ENCODE results near the gene AMOTL1.

AMOTL1 gene

GRCh38 chr11:94739331-94739730 is 28.8 kb upstream of the AMOTL1 start:
- H3K4me3 ChIP-seq: no peak overlapping the region
- no peak overlapping the region for H3K9ac ChIP-seq (ENCODE audit: insufficient read length)
- no peak for TF ChIP-seq EZH2 (IDR thresholded peaks at IDR 0.05)
- TF ChIP-seq POLR2AphosphoS5 (IDR thresholded peaks at IDR 0.05; ENCODE audit: borderline replicate concordance, low read depth, low read length): no peak
- no peak for TF ChIP-seq FOXP2 (optimal IDR thresholded peaks at IDR 0.05; ENCODE audit: control extremely low read depth, extremely low read length, insufficient read depth)
- no peaks in the 10 kb centered on the region for H3K9me3 ChIP-seq (ENCODE audit: low read depth, low read length)
- no peak for DNase-seq (ENCODE audit: low read depth, low spot score)
- H3K27ac ChIP-seq: no peak overlapping the region
- H3K36me3 ChIP-seq (ENCODE audit: insufficient read depth, low read length): no peaks in the 10 kb centered on the region

GRCh38 chr11:94740083-94741021 is 27.8 kb upstream of the AMOTL1 start:
- peak overlapping the region; percentile 75 for H3K9ac ChIP-seq (ENCODE audit: insufficient read length)
- H3K36me3 ChIP-seq (ENCODE audit: insufficient read depth, low read length): no peaks in the 10 kb centered on the region
- DNase-seq (ENCODE audit: low read depth, low spot score): no peak
- no peaks in the 10 kb centered on the region for H3K9me3 ChIP-seq (ENCODE audit: low read depth, low read length)
- no peak overlapping the region for H3K27ac ChIP-seq
- no peak for TF ChIP-seq FOXP2 (optimal IDR thresholded peaks at IDR 0.05; ENCODE audit: control extremely low read depth, extremely low read length, insufficient read depth)
- no peak for TF ChIP-seq POLR2AphosphoS5 (IDR thresholded peaks at IDR 0.05; ENCODE audit: borderline replicate concordance, low read depth, low read length)
- TF ChIP-seq EZH2 (IDR thresholded peaks at IDR 0.05): no peak
- peak overlapping the region; percentile 94 for H3K4me3 ChIP-seq

DNA sequence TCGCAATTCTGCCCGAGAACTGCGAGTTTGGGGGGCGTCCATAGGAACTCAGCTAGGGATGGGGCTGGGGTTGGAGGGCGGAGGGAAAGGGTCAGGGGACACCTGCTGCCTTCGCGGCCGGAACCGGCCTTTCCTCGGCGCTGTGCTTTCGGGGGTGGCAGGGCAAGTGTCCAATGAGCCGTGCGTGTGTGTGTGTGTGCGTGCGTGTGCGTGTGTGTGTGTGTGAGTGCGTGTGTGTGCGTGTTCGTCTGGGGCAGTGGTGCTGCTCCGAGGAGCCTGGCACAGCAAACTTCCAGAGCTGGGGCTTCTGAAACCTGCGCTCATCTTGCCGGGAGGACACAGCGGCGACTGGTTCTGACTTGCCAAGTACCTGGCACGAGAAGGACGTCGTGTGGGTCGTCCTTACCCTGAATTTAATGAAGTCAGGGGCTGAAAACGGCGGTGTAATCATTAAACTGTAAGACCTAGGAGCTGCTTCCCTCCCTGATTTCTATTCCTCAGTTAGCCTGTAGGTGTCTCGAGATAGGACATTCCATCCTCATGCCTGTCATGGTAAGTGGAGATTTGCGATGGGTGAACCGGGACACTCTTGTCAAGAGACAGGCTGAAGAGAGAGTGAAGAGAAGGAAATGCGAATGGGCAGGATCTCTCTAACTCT is 27.0 kb upstream of the AMOTL1 start:
- Histone ChIP-seq H3K4me3 (peak overlapping the region; percentile 94), H3K36me3 (ENCODE audit: insufficient read depth, low read length) (no peaks in the 10 kb centered on the region), H3K27ac (no peak overlapping the region), H3K9ac (ENCODE audit: insufficient read length) (peak overlapping the region; percentile 75), H3K9me3 (ENCODE audit: low read depth, low read length) (no peaks in the 10 kb centered on the region)
- no peak for TF ChIP-seq POLR2AphosphoS5 (IDR thresholded peaks at IDR 0.05; ENCODE audit: borderline replicate concordance, low read depth, low read length)
- TF ChIP-seq EZH2 (IDR thresholded peaks at IDR 0.05): no peak
- TF ChIP-seq FOXP2 (optimal IDR thresholded peaks at IDR 0.05; ENCODE audit: control extremely low read depth, extremely low read length, insufficient read depth): no peak
- DNase-seq (ENCODE audit: low read depth, low spot score): no peak

DNA sequence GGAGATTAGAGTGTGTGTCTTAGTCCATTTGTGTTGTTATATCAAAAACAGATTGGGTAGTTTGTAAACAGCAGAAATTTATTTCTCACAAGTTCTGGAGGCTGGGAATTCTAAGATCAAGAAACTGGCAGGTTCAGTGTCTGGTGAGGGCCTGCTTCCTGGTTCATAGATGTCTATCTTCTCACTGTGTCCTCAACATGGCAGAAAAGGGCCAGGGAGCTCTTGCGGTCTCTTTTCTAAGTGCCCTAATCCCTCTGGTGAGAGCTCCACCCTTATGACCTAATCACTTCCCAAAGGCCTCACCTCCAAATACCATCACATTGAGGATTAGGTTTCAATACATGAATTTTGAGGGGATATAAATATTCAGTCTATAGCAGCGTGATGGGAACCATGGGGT is 25.5 kb upstream of the AMOTL1 start:
- no peaks in the 10 kb centered on the region for H3K9me3 ChIP-seq (ENCODE audit: low read depth, low read length)
- no peak for DNase-seq (ENCODE audit: low read depth, low spot score)
- TF ChIP-seq POLR2AphosphoS5 (IDR thresholded peaks at IDR 0.05; ENCODE audit: borderline replicate concordance, low read depth, low read length): no peak
- TF ChIP-seq EZH2 (IDR thresholded peaks at IDR 0.05): no peak
- no peak for TF ChIP-seq FOXP2 (optimal IDR thresholded peaks at IDR 0.05; ENCODE audit: control extremely low read depth, extremely low read length, insufficient read depth)
- H3K27ac ChIP-seq: no peak overlapping the region
- no peak overlapping the region for H3K9ac ChIP-seq (ENCODE audit: insufficient read length)
- no peak overlapping the region for H3K4me3 ChIP-seq
- no peaks in the 10 kb centered on the region for H3K36me3 ChIP-seq (ENCODE audit: insufficient read depth, low read length)

GRCh38 chr11:94746721-94747120 is 21.4 kb upstream of the AMOTL1 start:
- H3K9ac ChIP-seq (ENCODE audit: insufficient read length): no peak overlapping the region
- no peak for DNase-seq (ENCODE audit: low read depth, low spot score)
- TF ChIP-seq POLR2AphosphoS5 (IDR thresholded peaks at IDR 0.05; ENCODE audit: borderline replicate concordance, low read depth, low read length): no peak
- no peak for TF ChIP-seq FOXP2 (optimal IDR thresholded peaks at IDR 0.05; ENCODE audit: control extremely low read depth, extremely low read length, insufficient read depth)
- no peak for TF ChIP-seq EZH2 (IDR thresholded peaks at IDR 0.05)
- no peaks in the 10 kb centered on the region for H3K36me3 ChIP-seq (ENCODE audit: insufficient read depth, low read length)
- no peak overlapping the region for H3K4me3 ChIP-seq
- H3K27ac ChIP-seq: no peak overlapping the region
- no peaks in the 10 kb centered on the region for H3K9me3 ChIP-seq (ENCODE audit: low read depth, low read length)

DNA sequence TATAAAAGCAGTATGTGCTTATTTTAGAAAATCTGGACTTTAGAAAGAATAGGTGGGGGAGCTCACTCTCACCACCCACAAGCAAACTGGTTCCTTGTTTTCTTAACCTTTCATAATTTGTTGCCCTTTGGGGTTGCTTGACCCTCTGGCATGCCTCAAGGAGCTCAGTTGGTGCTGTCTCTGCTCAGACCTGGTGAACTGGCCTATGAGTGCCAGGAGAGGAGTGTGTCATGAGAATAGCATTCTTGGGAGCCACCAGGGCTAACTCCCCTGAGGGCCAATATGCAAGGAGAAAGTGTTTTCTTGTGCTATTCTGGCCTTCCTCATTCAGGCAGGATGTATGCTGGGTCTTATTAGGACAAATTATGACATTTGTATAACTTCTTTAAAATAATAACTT is 21.0 kb upstream of the AMOTL1 start:
- Histone ChIP-seq H3K4me3 (no peak overlapping the region), H3K36me3 (ENCODE audit: insufficient read depth, low read length) (no peaks in the 10 kb centered on the region), H3K9me3 (ENCODE audit: low read depth, low read length) (no peaks in the 10 kb centered on the region), H3K27ac (no peak overlapping the region), H3K9ac (ENCODE audit: insufficient read length) (no peak overlapping the region)
- no peak for TF ChIP-seq POLR2AphosphoS5 (IDR thresholded peaks at IDR 0.05; ENCODE audit: borderline replicate concordance, low read depth, low read length)
- no peak for TF ChIP-seq EZH2 (IDR thresholded peaks at IDR 0.05)
- TF ChIP-seq FOXP2 (optimal IDR thresholded peaks at IDR 0.05; ENCODE audit: control extremely low read depth, extremely low read length, insufficient read depth): no peak
- no peak for DNase-seq (ENCODE audit: low read depth, low spot score)

GRCh38 chr11:94747601-94748041 is 20.5 kb upstream of the AMOTL1 start:
- TF ChIP-seq EZH2 (IDR thresholded peaks at IDR 0.05) (no peak), FOXP2 (optimal IDR thresholded peaks at IDR 0.05; ENCODE audit: control extremely low read depth, extremely low read length, insufficient read depth) (no peak), POLR2AphosphoS5 (IDR thresholded peaks at IDR 0.05; ENCODE audit: borderline replicate concordance, low read depth, low read length) (no peak)
- Histone ChIP-seq H3K36me3 (ENCODE audit: insufficient read depth, low read length) (no peaks in the 10 kb centered on the region), H3K9ac (ENCODE audit: insufficient read length) (no peak overlapping the region), H3K9me3 (ENCODE audit: low read depth, low read length) (no peaks in the 10 kb centered on the region), H3K4me3 (no peak overlapping the region), H3K27ac (no peak overlapping the region)
- no peak for DNase-seq (ENCODE audit: low read depth, low spot score)

DNA sequence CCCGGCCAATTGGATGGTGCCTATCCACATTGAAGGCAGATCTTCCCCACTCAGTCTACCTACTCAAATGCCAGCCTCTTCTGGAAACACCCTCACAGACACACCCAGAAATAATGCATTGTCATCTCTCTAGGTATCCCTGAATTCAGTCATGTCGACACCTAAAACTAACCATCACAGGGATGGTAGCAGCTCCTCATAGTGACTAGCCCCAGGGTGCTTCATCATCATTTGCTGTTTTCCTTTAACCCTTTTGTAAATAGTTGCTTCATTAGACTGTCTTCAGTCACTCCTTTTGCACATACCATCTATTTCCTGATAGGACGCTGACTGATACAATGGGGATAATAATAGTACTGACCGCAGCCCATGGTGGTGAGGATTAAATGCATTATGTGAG is 18.8 kb upstream of the AMOTL1 start:
- H3K9me3 ChIP-seq (ENCODE audit: low read depth, low read length): no peaks in the 10 kb centered on the region
- no peaks in the 10 kb centered on the region for H3K36me3 ChIP-seq (ENCODE audit: insufficient read depth, low read length)
- DNase-seq (ENCODE audit: low read depth, low spot score): no peak
- no peak for TF ChIP-seq EZH2 (IDR thresholded peaks at IDR 0.05)
- H3K27ac ChIP-seq: no peak overlapping the region
- no peak overlapping the region for H3K9ac ChIP-seq (ENCODE audit: insufficient read length)
- H3K4me3 ChIP-seq: no peak overlapping the region

All from SK-N-MC (cell line).